Measurements from ENCODE around the gene MS4A7. TPM values are rescaled to one million over a fixed set of nuclear protein-coding genes. Genes with fewer than 3 reads are reported as not detected.

MS4A7 gene
- total and polyA plus RNA-seq, 2 of the 4 experiments (the other 2 are of a cell fraction), result not detected

- Histone ChIP-seq H2BK120ac (ENCODE audit: low read depth, low read length) (no peak overlapping the region), H3K9me1 (ENCODE audit: insufficient read depth, low read length) (no peaks in the 10 kb centered on the region), H3K79me1 (ENCODE audit: low read depth in 1 of 2, low read length in 2 of 2) (no peaks in the 10 kb centered on the region), H3K18ac (ENCODE audit: low read depth, low read length) (no peak overlapping the region), H4K91ac (ENCODE audit: insufficient read depth, low read depth, low read length) (no peak overlapping the region), H2BK15ac (ENCODE audit: low read depth, low read length) (no peak overlapping the region), H3K9me3 (ENCODE audit: control insufficient read depth, insufficient read depth, low read length) (peaks cover 2% of the 10 kb centered on the region), H3K4me1 (ENCODE audit: control insufficient read depth, insufficient read depth, low read length) (no peaks in the 10 kb centered on the region), H3K27ac (ENCODE audit: insufficient read depth, low read length) (no peak overlapping the region), H3K36me3 (ENCODE audit: control insufficient read depth, insufficient read depth, low read length) (no peaks in the 10 kb centered on the region), H3K4me2 (ENCODE audit: low read depth, low read length) (no peak overlapping the region), H3K9ac (ENCODE audit: low read depth, low read length) (no peak overlapping the region), H3K14ac (replicated peaks; ENCODE audit: low read depth, low read length) (no peak overlapping the region), H3K4ac (ENCODE audit: low read depth, low read length) (no peak overlapping the region), H3K56ac (ENCODE audit: extremely low read depth, insufficient read depth, low read length) (no peak overlapping the region), H4K20me1 (ENCODE audit: insufficient read depth, low read length) (no peaks in the 10 kb centered on the region), H2AFZ (replicated peaks; ENCODE audit: low read length, poor library complexity) (no peak overlapping the region), H4K5ac (ENCODE audit: low read depth, low read length) (no peak overlapping the region), H4K8ac (ENCODE audit: low read depth in 2 of 2, low read length in 2 of 2) (no peak overlapping the region), H2AK5ac (ENCODE audit: low read depth, low read length) (no peak overlapping the region), H2AK9ac (replicated peaks; ENCODE audit: low read depth, low read length, poor library complexity) (no peak overlapping the region), H3K23ac (ENCODE audit: low read depth, low read length) (no peak overlapping the region), H2BK20ac (ENCODE audit: low read depth, low read length) (no peak overlapping the region), H2BK5ac (ENCODE audit: low read depth, low read length, poor library complexity, severe bottlenecking) (no peak overlapping the region), H3K4me3 (ENCODE audit: insufficient read depth, low read depth, low read length) (no peak overlapping the region), H3K27me3 (ENCODE audit: control insufficient read depth, insufficient read depth, low read length) (no peaks in the 10 kb centered on the region)
- no TSS peak for BruUV-seq (replicated peaks)
- intact Hi-C loops (cut with micrococcal nuclease) (no loop called here), in situ Hi-C loops (cut with MboI; ENCODE audit: low sequenced_read_pairs) (no loop called here), dilution Hi-C loops (cut with HindIII; ENCODE audit: low sequenced_read_pairs, unreplicated experiment) (no loop called here)
- no CpG with 5 or more reads among the region's 1 CpG for WGBS, 2 experiments (ENCODE audit: extremely low coverage in 2 of 2, insufficient read length in 1 of 2)
- no peak for DNase-seq
- ChIA-PET POLR2A (ENCODE audit: unreplicated experiment) (no interaction called here), CTCF (no interaction called here)
- no peak for ATAC-seq (ENCODE audit: low read depth)
- TF ChIP-seq CTCF (conservative IDR thresholded peaks at IDR 0.05; ENCODE audit: low read depth, low read length) (no peak), MXI1 (IDR thresholded peaks at IDR 0.05; ENCODE audit: borderline replicate concordance, low read depth, low read length) (no peak), CHD1 (IDR thresholded peaks at IDR 0.05; ENCODE audit: low read depth, low read length) (no peak), RCOR1 (IDR thresholded peaks at IDR 0.05; ENCODE audit: insufficient replicate concordance, low read length) (no peak), RAD21 (IDR thresholded peaks at IDR 0.05; ENCODE audit: low read length) (no peak), FOS (IDR thresholded peaks at IDR 0.05; ENCODE audit: low read depth, low read length) (no peak), USF2 (IDR thresholded peaks at IDR 0.05; ENCODE audit: low read depth, low read length) (no peak), MAFK (IDR thresholded peaks at IDR 0.05; ENCODE audit: low read depth, low read length) (no peak), RFX5 (IDR thresholded peaks at IDR 0.05; ENCODE audit: low read depth, low read length) (no peak)
Measured at GRCh38 chr11:60396799-60397198, 18.5 kb downstream of the MS4A7 start.
